Measurements from ENCODE around the gene LHFPL3. TPM values are rescaled to one million over a fixed set of nuclear protein-coding genes. Genes with fewer than 3 reads are reported as not detected.

The LHFPL3 gene
- total RNA-seq, 4 donors from 2014 or later = not detected

DNA sequence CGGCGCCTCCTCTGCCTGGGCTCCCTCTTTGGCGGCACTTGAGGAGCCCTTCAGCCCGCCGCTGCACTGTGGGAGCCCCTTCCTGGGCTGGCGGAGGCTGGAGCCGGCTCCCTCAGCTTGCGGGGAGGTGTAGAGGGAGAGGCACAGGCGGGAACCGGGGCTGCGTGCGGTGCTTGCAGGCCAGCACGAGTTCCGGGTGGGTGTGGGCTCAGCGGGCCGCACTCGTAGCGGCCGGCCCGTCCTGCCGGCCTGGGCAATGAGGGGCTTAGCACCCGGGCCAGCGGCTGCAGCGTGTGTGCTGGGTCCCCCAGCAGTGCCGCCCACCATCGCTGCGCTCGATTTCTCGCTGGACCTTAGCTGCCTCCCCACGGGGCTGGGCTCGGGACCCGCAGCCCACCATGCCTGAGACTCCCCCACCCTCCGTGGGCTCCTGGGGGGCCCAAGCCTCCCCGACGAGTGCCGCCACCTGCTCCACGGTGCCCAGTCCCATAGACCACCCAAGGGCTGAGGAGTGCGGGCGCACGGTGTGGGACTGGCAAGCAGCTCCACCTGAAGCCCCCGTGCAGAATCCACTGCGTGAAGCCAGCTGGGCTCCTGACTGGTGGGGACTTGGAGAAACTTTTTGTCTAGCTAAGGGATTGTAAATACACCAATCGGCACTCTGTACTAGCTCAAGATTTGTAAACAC is 611.8 kb downstream of the LHFPL3 start:
- intact Hi-C loops (cut with DNase I) = no loop called here
- H3K27ac ChIP-seq = no peak overlapping the region
- H3K27me3 ChIP-seq = no peaks in the 10 kb centered on the region
- H3K4me1 ChIP-seq = peaks cover 21 to 24% of the 10 kb centered on the region in 2 donors
- H3K9me3 ChIP-seq = no peaks in the 10 kb centered on the region
- WGBS, 2 donors = 91 to 92% methylated on average over 32 to 36 of the region's 43 CpGs
- no peaks in the 10 kb centered on the region for H3K36me3 ChIP-seq
- H3K4me3 ChIP-seq (replicated peaks in 1 of 3) = no peak overlapping the region
- no peak for DNase-seq
- TF ChIP-seq, protein P1, sequence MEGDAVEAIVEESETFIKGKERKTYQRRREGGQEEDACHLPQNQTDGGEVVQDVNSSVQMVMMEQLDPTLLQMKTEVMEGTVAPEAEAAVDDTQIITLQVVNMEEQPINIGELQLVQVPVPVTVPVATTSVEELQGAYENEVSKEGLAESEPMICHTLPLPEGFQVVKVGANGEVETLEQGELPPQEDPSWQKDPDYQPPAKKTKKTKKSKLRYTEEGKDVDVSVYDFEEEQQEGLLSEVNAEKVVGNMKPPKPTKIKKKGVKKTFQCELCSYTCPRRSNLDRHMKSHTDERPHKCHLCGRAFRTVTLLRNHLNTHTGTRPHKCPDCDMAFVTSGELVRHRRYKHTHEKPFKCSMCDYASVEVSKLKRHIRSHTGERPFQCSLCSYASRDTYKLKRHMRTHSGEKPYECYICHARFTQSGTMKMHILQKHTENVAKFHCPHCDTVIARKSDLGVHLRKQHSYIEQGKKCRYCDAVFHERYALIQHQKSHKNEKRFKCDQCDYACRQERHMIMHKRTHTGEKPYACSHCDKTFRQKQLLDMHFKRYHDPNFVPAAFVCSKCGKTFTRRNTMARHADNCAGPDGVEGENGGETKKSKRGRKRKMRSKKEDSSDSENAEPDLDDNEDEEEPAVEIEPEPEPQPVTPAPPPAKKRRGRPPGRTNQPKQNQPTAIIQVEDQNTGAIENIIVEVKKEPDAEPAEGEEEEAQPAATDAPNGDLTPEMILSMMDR (IDR thresholded peaks at IDR 0.05) = no peak
- TF ChIP-seq POLR2A (IDR thresholded peaks at IDR 0.05) = no peak

DNA sequence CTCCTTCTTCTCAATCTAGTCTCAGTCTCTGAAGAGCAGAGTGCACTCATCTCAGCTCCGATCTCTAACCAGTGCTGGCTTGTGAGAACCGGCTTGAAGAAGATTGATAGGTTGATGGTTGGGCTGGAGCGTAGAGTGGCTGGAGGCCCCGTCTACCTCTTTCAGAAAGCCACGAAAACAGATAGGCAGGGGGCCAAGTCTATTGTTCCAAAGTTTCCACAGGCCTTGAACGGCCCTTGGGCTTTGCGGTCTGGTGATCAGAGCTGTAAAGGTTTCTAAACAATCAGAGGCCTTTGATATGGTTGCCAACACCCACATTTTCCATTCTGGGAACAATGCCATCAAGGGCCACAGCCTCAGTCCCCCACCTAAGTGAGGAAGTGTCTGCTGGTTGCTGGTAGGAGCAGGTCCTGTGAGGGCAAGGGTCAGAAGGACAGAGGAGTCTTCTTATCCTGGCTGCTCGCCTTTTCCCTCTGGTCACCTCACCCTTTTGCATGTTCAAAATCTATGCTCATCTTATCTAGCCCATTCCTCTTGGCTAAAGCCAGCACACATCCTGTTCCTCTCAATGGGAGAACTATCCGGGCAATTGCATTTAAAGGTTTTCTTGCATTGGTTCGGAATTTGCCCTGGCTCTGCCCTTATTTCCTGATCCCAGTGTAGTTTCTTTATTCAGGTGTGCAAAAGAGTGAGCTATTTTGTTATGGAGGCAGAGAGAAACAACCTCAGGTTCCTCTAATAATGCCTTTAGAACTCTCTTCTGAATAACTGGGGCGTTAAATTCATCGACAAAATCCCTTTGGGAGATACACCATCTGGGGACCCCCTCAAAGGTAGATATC is 615.3 kb downstream of the LHFPL3 start:
- 20 to 27% methylated on average over 12 of the region's 12 CpGs for WGBS, 2 donors
- peak overlapping the region; percentile 93 to 98 (median 93) for H3K27ac ChIP-seq
- H3K9me3 ChIP-seq = no peaks in the 10 kb centered on the region
- DNase-seq = peak; percentile 82 to 85
- H3K36me3 ChIP-seq = no peaks in the 10 kb centered on the region
- peaks cover 29 to 39% of the 10 kb centered on the region in 2 donors for H3K4me1 ChIP-seq
- intact Hi-C loops (cut with DNase I) = no loop called here
- TF ChIP-seq, protein P1 (IDR thresholded peaks at IDR 0.05) = no peak
- TF ChIP-seq POLR2A (IDR thresholded peaks at IDR 0.05) = no peak
- H3K4me3 ChIP-seq (replicated peaks in 1 of 3) = no peak overlapping the region
- H3K27me3 ChIP-seq = no peaks in the 10 kb centered on the region

DNA sequence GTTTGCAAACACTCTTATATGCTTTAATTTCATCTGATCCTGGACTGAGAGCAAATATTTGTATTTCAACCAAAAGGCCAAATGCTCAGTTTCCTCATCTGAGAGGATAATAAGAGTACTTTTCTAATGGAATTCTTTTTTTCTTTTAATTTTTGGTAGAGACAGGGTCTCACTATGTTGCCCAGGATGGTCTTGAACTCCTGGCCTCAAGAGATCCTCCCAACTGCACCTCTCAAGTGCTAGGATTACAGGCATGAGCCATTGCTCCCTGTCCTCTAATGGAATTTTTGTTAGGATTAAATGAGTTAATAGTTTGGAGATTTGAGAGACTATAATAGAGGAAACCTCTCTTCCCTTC is 617.2 kb downstream of the LHFPL3 start:
- Histone ChIP-seq H3K27ac (peak overlapping the region; percentile 93 to 98 (median 93)), H3K4me1 (peaks cover 29 to 39% of the 10 kb centered on the region in 2 donors), H3K9me3 (no peaks in the 10 kb centered on the region), H3K4me3 (replicated peaks in 1 of 3) (no peak overlapping the region), H3K27me3 (no peaks in the 10 kb centered on the region), H3K36me3 (no peaks in the 10 kb centered on the region)
- no peak for TF ChIP-seq POLR2A (IDR thresholded peaks at IDR 0.05)
- TF ChIP-seq, protein P1 (IDR thresholded peaks at IDR 0.05) = no peak
- intact Hi-C loops (cut with DNase I) = no loop called here
- no peak for DNase-seq

DNA sequence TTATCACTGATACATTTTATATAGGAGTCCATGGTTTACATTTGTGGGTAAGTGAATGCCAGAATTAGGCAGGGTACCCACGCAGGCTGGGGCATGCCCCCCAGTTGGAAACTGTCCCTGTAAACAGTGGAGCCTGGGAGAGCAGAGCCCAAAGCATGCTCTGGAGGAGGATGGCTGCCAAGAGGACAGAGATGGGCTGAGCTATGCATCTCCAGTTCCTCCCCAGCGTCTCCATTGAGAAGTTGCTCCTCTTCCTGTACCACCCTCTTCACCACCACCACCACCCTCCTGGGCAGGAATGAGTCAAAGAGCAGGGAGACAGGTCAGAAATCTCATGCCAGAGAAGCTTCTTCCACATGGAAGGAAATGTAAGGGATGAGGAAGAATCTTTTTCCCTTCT is 617.9 kb downstream of the LHFPL3 start:
- DNase-seq = no peak
- peaks cover 29 to 39% of the 10 kb centered on the region in 2 donors for H3K4me1 ChIP-seq
- no peaks in the 10 kb centered on the region for H3K27me3 ChIP-seq
- H3K27ac ChIP-seq = peak overlapping the region in 2 of 3 donors; percentile 93
- no peak for TF ChIP-seq POLR2A (IDR thresholded peaks at IDR 0.05)
- TF ChIP-seq, protein P1 (IDR thresholded peaks at IDR 0.05) = no peak
- H3K9me3 ChIP-seq = no peaks in the 10 kb centered on the region
- no peak overlapping the region for H3K4me3 ChIP-seq (replicated peaks in 1 of 3)
- no peaks in the 10 kb centered on the region for H3K36me3 ChIP-seq
- 45 to 57% methylated on average over 2 of the region's 2 CpGs for WGBS, 2 donors
- intact Hi-C loops (cut with DNase I) = no loop called here

GRCh38 chr7:104950006-104950405 is 621.6 kb downstream of the LHFPL3 start:
- no peak for TF ChIP-seq POLR2A (IDR thresholded peaks at IDR 0.05)
- TF ChIP-seq, protein P1 (IDR thresholded peaks at IDR 0.05) = no peak
- H3K36me3 ChIP-seq = no peaks in the 10 kb centered on the region
- no peaks in the 10 kb centered on the region for H3K9me3 ChIP-seq
- DNase-seq = no peak
- peaks cover 14 to 29% of the 10 kb centered on the region in 2 donors for H3K4me1 ChIP-seq
- H3K27ac ChIP-seq = no peak overlapping the region
- WGBS, 2 donors = 95 to 98% methylated on average over 5 of the region's 5 CpGs
- H3K27me3 ChIP-seq = no peaks in the 10 kb centered on the region
- H3K4me3 ChIP-seq (replicated peaks in 1 of 3) = no peak overlapping the region
- intact Hi-C loops (cut with DNase I) = no loop called here

All from thyroid gland (tissue), 4 donors.